A549 treated with ZK216348 at 1 μM for 4 hours (cell line): Measurements from ENCODE around the gene CISD2. TPM values are rescaled to one million over a fixed set of nuclear protein-coding genes. Genes with fewer than 3 reads are reported as not detected.

Source experiments
- total RNA-seq: library from RNA; stranded (reverse); fragments of 200-300 nt; extraction: Qiagen RNA extraction; gene quantifications from 5 replicates; pipeline ENCODE4 v1.2.3, GENCODE V29; 2022; ENCODE audit warnings: low read depth

The CISD2 gene
- 30.3 to 44.8 TPM (median 35.7 TPM) in 5 replicates for total RNA-seq

GRCh38 chr4:102868781-102869568 lies at the start of gene CISD2:
TSS of gene CISD2 (plus strand) at chr4:102868992. CDS start at chr4:102869085, 93 bp downstream.

GRCh38 chr4:102826890-102827673 lies 41.7 kb upstream of the CISD2 start, which contains the start of gene UBE2D3:
TSS of gene UBE2D3 (minus strand) at chr4:102827551. CDS start at chr4:102826508, 1,043 bp downstream.

Other genes starting within 250 kb of the CISD2 start
- 12.3 to 15.7 TPM (median 13.2 TPM) in 5 replicates for gene MANBA, start 108.0 kb upstream of the CISD2 start, total RNA-seq
- 201 to 228 TPM (median 219 TPM) in 5 replicates for gene UBE2D3, start 41.4 kb upstream of the CISD2 start, total RNA-seq
- 0.41 TPM in 1 of 5 replicates, not detected in the others for gene SLC9B1, start 150.7 kb downstream of the CISD2 start, total RNA-seq
- 6.4 to 9.8 TPM (median 7.5 TPM) in 5 replicates for gene SLC9B2, start 207.8 kb downstream of the CISD2 start, total RNA-seq
- gene BDH2, start 230.8 kb downstream of the CISD2 start, total RNA-seq = 6.7 to 9.5 TPM (median 8.7 TPM) in 5 replicates